GM20000 (cell line): Measurements from ENCODE around the gene RAET1G.
"Not testable (repeated sequence)": the region's sequence is repeated elsewhere in the genome, so short reads cannot be mapped to it uniquely, and the experiment has no call there.

ENCODE experiments used
- DNase-seq: peaks from one replicate; pipeline ENCODE4 v3.0.0; 2012; ENCODE audit warnings: low spot score
- CTCF ChIP-seq: IDR thresholded peaks from 2 replicates; pipeline ENCODE4 v1.5.1; 2012; ENCODE audit warnings: mild to moderate bottlenecking, control low read depth; ENCODE audit errors: extremely low read depth, missing control alignments

The RAET1G gene

DNA sequence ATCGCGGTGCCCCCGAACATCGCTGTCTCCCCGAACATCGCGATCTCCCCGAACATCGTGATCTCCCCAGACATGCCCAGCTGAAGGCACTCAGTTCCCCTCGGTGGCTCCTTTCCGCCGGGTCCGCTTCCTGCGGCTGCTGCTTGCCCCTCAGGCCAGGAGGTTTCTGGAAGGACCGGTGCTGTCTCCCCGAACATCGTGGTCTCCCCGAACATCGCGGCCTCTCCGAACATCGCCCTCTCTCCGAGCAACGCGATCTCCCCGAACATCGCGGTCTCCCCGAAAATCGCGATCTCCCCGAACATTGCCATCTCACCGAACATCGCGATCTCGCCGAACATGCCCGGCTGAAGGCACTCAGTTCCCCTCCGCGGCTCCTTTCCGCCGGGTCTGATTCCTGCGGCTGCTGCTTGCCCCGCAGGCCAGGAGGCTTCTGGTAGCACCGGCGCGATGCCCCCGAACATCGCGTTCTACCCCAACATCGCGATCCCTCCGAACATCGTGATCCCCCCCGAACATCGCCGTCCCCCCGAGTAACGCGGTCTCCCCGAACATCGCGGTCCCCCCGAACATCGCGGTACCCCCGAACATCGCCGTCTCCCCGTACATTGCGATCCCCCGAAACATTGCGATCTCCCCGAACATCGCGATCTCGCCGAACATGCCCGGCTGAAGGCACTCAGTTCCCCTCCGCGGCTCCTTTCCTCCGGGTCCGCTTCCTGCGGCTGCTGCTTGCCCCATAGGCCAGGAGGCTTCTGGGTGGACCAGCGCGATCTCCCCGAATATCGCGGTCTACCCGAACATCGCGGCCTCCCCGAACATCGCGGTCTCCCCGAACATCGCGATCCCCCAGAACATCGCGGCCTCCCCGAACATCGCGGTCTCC is 41.6 kb upstream of the RAET1G start:
- DNase-seq, result peak; percentile 41
- TF ChIP-seq CTCF, result no peak

DNA sequence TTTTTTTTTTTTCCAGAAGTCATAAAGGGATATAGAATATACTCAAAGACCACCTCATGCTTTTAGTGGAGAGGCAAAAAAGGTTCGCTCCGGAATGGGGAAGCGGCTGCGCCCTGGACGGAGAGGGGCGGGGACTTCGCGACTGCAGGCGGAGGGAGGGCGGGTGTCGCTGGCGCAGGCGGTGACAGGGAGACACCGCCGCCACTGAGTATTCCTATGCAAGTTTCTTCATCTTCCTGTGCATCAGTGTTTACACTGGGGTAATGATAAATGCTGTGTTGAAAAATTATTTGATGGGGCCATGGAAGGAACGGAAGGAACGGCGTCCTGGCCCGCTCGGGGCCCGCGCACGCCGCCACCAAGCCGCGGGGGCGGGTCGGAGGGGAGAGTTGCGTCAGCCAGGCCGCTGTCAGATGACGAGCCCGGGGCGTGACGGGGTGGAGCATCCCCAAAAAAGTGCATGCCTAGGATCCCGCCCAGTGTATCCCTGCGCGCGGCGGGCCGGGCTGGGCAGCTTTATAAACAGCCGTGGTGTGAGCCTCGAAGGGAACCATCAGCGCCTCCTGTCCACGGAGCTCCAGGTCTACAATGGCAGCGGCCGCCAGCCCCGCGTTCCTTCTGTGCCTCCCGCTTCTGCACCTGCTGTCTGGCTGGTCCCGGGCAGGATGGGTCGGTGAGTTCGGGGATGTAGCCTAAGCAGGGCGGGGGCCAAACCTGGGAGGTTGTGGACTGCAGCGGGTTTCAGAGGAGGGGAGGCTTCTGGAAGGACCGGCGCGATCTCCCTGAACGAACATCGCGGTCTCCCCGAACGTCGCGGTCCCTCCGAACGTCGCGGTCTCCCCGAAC is 40.8 kb upstream of the RAET1G start, which contains the start of gene ULBP1:
Gene ULBP1 (plus strand): TSS at position 482 of the 846 bp plus-strand sequence. CDS start 107 bp downstream, at position 589.
- peak; percentile 67 for DNase-seq

GRCh38 chr6:149963212-149963461 is 40.2 kb upstream of the RAET1G start:
- TF ChIP-seq CTCF, result no peak
- DNase-seq, result peak; percentile 42

More for the DNA sequence above, 40.8 kb upstream of the RAET1G start, which contains the start of gene ULBP1:
- TF ChIP-seq CTCF, result no peak

DNA sequence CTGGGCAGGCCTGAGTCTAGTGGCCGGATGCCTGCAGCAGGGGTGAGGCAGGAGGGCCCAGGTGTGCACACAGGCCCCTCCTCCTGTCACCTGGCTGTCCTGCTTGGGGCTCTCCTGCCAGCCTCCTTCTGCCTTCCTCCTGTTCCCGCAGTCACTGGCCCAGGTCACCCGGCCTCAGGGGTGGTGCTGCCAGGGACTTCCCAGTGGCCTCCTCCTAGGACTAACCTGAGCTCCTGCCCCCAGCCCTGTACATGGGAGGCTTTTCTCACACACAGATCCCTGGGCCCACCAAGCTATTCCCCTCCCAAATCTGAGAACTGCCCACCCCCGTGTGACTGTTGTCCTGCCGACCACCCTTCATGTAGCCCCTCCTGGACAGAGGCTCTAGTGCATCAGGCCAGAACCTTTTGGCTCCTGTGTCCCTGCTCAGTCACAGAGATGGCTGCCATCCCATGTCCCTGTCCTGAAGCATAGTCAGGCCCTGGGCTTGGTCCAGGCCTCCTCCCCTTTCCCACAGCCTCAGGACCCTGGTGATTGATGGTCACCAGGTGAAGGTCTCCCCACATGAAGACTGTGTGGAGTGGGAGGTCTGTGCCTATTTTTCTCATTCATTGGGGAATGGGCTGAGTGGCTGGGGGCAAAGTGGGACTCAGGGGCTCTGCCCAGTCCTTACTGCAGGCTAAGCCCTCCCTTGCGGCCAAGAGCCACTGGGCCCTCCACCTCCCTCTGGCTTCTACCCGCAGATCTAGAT is 39.7 kb upstream of the RAET1G start:
- DNase-seq, result no peak

DNA sequence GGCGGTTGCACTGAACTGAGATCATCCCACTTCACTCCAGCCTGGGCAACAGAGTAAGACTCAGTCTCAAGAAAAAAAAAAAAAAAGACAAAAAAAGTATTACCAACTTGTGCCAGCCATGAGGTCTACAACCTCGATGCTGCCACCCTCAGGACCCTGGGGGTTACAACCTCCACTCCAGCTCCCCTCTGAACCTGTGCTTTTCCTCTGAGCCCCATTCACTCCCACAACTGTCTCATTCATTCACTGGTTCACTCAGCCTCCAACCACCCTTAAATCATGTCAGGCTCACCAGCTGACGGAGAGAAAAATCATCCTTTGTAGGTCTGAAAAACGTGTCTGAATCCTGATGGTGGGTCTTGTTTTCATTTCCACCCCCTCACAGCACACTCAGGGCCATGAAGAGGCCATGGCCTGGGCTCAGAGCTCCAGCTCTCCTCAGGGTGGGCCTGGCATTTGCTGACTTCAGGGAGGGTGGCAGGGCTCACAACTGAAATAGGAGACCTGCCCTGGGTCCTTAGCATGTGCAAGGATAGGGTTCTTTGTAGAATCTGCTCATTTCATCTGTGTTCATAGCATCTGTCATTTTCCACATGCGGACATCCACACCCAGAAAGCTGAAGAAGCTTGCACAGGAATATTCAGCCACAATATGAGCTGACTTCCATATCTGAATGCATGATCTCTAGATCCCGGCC is 39.0 kb upstream of the RAET1G start:
- no peak for DNase-seq
- TF ChIP-seq CTCF, result no peak

More for the DNA sequence above, 39.7 kb upstream of the RAET1G start:
- no peak for TF ChIP-seq CTCF

- no peak for TF ChIP-seq CTCF
- DNase-seq, result no peak
Observed at GRCh38 chr6:149960488-149960887, 37.6 kb upstream of the RAET1G start.

DNA sequence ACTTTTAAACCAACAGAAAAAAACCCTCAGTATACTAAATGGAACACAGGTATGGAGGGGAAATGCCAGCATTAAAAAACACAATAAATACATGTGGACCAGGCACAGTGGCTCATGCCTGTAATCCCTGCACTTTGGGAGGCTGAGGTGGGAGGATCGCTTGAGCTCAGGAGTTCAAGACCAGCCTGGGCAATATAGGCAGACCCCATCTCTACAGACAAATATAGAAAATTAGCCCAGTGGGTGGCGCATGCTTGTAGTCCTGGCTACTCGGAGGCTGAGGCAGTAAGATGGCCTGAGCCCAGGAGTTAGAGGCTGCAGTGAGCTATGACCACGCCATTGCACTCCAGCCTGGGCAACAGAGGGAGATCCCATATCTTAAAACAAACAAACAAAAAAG is 36.9 kb upstream of the RAET1G start:
- DNase-seq, result not testable (repeated sequence)

DNA sequence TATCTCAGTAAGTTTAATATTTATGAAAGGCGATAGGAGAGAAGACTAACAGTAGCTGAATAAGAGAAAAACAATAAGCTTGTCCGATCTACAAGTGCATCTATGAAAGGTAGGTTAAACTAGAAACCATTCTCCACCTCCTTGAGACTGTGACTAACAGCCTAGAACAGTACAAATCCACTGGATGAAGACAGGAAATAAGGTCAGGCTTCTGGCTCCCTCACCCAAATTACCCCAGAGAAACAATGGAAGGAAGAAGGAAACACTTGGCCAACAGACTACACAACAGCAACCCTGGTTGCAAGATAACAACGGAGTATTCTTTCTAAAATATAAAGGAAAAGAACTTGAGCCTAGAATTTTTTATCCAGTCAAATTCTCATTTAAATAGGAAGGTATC is 35.2 kb upstream of the RAET1G start:
- DNase-seq, result not testable (repeated sequence)

GRCh38 chr6:149955654-149956317 is 32.9 kb upstream of the RAET1G start:
- not testable (repeated sequence) for DNase-seq

DNA sequence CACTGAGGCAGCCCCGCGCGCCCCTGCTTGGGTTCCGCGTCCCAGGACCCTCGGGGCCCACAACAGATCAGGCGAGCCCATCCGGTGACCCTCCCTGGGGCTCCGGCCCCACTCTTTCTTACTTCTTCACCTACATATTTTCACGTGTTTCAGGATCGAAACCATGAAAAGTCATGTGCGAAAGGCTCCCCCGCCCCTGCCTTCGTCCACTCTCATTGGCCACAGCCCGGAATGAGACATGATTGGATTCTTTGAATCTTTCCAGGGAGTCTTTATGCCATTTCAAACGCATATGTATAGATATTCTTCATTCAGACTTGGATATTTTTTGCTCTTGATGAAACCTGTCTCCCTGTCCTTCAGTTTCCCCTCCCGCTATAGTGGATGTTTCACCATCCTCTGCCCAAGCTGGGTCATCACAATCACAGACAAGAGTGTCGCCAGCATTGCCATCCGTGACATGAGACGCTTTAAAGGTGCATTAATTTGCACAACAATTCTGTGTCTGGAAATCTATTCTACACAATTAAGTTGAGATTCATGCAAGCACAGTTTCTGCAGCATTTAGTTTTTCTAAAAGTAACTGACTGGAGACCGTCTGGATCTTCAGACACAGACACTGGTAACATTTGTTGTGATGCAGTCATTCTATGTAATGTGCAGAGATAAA is 32.2 kb upstream of the RAET1G start:
- not testable (repeated sequence) for DNase-seq
